DMS153 treated with DMSO at 0.1 percent for 48 hours (cell line): ENCODE results near the gene HBEGF.

Experiments used
- DNase-seq: peaks from one replicate; lab custom pipeline; 2025; ENCODE audit not compliant: unreplicated experiment; lab: John Stamatoyannopoulos, UW

The HBEGF gene

DNA sequence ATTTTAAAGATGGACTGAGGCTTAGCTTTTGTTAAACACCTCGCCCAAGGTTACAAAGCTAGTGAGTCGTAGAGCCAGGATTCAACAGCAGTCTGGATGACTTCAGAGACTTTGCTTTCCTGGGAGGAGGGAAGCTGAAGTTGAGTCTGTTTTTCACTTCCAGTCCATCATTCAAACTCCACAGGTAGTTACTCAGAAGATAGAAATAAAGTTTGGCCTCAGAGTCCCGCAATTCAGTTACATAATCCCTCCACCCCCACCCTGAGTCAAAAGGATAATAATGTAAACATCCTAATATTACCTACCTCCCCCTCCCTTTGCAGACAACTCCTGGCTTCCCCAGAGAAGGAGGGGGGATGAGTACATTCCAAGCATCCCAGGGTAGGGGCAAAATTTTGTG lies 8.1 kb downstream of the HBEGF start:
- DNase-seq, result no peak

- no peak for DNase-seq
Measured at GRCh38 chr5:140337880-140338279, 8.5 kb downstream of the HBEGF start.

GRCh38 chr5:140336388-140336787 lies 10.0 kb downstream of the HBEGF start:
- no peak for DNase-seq

DNA sequence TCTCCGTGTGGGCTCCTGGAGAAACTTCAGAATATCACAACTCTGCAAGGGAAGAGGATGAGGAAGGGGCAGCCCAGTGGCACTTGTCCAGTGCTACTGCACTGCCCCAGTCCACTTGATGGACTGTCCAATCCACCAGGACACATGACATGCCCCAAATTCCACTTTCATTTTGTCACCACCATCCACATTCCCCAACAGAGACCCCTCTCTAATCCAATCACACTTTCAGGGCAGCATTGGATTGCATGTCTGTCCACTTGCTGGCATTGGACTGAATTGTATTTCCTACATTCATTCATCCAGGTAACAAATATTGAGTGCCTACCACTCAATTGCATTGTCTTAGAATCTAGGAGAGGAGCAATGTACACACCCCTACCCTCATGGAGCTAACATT lies 14.8 kb downstream of the HBEGF start:
- no peak for DNase-seq

- DNase-seq, result no peak
Measured at GRCh38 chr5:140329739-140330481, 16.5 kb downstream of the HBEGF start.

DNA sequence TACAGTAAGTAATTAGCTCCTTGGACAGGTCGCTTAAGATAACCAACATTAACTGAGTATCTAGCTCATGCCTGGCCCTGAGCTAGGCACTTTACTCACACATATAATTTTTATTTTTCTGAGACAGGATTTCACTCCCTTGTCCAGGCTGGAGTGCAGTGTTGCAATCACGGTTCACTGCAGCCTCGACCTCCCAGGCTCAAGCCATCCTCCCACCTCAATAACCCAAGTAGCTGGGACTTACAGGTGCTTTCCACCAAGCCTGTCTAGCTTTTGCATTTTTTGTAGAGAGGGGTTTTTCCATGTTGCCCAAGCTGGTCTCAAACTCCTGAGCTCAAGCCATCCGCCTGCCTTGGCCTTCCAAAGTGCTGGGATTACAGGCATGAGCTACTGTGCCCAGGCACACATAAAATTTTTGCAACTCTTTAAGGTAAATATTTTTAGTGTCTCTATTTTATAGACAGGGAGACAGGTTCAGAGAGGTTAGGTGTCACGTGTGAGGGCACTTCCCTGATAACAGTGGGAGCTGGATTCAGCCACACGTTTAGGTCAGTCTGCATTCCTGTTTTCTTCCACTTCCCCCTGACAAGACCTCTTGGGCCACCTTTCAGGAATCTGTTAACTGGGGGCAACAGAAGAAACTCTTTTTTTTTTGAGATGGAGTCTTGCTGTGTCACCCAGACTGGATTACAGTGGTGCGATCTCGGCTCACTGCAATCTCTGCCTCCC lies 18.2 kb downstream of the HBEGF start:
- no peak for DNase-seq

DNA sequence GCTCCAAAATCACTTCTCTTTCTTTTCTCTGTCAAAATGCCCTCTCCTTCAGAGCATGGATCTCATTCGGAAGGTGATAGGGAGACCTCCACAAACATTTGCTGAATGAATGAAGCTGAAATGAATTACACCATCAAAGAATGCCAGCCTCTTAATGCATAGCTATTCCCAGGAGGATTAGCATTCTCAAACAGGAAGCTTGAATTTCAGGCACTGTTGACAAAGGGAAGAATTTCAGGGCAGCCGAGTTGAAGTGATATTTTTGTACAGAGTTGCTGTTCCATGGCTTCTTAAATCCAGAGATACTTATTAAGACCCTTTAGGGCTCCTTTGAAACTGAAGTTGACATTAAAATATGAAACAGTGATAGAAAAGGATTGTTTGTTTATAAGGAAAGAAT lies 18.8 kb downstream of the HBEGF start:
- no peak for DNase-seq

- no peak for DNase-seq
Measured at GRCh38 chr5:140325486-140325885, 20.9 kb downstream of the HBEGF start.

GRCh38 chr5:140324617-140325241 lies 21.7 kb downstream of the HBEGF start:
- no peak for DNase-seq

DNA sequence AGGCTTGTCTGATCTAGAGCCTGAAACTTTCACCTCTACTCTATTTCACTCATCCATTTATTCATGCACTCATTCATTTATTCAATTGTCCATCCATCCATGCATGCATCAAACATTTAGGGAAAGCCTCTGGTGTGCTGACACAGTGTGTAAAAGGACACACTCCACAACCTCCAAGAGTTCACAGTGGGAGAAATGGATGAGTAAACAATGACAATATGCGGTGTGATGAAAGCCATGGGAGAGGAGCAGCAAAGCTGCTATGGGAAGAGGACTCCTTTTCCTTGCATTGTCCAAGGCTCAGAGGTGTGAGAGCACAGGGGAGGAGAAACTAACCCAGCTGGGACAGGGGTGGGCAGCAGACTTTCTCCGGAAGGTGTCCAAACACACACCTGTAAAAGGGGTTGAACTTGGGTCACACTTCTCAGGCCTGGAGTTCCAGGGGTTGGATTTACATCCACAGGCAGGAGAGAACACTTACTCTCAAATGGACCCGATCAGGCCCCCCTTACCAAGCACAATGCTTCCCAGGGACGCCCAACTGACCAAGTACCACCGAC lies 22.3 kb downstream of the HBEGF start:
- no peak for DNase-seq

DNA sequence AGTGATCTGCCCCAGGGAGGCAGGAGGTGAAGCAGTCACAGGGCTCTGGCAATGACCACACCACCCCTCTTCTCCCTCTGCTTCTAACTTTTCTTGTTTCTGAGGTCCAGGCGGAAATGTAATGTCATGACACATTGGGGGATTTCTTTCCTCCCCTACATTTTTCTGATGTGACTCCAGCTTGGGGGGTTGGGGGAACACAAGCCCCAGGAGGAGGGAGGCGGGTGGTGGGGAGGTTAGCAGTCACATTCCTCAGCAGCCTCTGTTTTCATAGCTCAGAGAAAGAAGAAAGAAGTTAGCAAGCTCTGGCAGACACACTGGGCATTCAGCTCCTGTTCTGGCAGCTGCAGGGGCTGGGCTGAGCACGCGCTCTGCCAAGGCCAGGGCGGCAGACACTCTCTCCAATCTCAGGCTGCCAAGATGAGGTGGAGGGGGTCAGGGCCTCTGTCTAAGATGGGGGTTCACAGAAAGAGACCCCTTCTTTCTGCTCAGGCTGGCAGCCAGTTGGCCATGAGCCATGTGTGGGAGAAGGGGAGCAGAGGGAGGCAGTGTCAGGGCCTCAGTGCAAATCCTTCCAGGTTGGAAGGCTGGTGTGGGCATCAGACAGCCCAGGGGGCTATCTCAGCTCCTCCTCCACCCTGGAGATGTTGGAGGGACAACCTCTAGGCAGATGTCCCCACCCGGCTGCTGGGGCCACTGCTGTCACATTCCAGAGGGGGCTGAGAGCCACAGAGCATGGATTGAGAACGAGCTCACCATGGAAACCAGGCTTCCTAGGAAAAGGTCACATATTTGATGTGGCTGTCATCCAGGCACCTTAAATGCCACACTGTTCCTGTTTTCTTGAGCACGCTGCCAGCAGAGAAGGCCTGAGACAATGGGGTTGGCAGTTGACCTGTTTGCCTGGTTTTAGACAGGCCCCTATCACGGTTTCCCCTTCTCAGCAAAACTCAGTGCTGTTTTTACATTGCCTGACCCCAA lies 23.4 kb downstream of the HBEGF start:
- no peak for DNase-seq

DNA sequence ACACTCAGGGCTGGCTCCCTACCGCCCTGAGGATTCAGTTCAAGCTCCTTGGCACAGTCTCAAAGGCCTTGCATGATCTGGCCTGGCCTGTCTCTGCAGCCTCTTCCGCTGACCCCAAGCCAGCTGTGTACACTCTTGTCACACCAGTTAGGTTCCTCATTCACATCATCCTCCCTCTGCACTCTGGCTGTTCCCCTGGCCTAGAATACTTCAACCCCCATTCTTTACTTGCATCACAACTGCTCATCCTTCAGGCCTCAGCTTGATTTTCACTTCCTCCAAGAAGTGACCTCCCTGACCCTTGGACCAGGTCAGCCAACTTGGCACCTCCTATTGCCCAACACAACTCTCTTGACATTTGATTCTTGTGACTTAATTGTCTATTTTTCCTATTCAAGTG lies 24.6 kb downstream of the HBEGF start:
- no peak for DNase-seq

DNA sequence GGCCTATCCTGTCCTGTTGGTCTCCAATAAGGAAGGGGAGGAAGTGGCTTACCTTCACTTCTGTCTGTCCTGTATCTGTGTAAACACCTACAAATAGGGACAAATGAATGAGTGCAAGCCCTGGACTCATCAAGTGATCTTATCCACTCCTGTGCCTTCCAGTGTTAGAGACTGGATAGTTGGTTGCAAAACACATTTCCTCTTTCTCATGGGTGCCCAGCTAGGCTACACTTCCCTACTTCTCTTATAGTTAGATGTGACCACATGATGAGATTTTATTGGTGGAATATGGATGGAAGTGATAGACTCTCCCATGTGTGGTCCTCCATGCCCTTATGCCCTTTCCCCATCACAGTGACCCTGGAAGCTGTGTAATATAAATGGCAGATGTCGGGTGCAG lies 26.6 kb downstream of the HBEGF start:
- DNase-seq, result no peak

DNA sequence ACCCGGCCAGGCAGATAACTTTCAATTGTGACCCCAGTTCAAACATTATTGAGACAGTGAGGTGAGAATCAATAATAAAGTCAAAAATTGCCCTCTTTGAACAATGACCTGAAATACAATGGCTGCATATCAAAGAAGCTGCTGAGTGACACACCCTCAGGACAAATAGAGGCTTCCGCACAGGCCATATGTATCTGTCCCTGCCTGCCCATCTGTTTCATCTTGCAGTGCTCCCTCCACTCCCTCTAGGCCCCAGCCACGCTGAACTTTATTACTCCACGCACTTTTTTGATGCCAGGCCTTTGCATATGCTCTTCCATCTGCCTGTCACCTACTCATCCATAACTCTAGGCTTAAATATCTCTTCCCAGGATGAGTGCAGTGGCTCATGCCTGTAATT lies 27.6 kb downstream of the HBEGF start:
- no peak for DNase-seq

DNA sequence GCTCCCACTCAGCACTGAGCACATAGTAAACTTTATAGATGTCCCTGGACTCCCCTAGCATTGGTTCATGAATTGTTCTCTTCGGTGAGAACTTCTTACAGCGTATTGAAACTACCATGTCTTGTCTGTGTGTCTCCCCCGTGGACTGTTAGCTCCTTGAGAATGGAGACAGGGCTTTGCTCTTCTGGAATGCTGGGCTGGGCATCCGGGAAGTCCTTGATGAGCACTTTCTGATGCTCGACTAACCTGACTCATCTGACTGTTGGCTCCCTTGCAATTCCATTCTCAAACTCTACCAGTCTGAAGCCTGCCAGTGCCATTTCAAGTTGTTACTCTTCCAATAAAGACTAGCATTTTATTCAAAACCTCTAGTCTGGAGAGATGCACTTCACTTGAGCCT lies 28.5 kb downstream of the HBEGF start:
- no peak for DNase-seq

- DNase-seq, result no peak
Measured at GRCh38 chr5:140312791-140313189, 33.6 kb downstream of the HBEGF start.

DNA sequence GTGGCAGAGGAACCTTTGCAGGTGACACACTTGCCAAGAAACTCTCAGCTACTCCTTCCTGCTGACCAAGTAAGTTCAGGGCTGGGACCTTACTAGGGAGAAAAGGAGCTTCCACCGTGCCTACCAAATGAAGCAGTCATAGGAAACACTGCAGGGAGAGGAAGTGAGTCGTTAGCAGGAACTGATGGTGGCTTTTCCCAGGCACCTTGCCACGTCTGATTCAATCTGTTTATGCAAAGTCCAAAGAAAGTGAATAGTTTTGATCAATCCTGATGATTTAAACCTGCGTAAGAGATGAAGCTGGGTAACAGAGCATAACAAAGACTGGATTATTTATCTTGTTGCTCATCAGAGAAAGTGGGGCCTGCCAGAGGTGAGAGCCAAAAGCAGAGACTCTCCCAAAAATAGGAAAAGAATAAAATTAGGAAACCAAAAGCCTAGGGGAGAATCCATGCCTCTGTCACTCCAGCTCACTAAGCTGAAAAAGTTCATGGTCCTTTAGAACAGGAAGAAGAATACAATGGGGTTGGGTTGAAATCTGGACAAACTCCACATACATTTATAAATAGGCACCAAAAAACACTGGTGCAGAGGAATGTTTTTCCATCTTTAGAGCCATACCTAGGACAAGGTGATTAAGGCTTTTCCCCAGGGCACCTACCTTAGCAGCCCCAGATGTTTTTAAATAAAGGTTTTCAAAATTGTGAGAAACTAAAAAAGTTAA lies 34.2 kb downstream of the HBEGF start:
- no peak for DNase-seq

DNA sequence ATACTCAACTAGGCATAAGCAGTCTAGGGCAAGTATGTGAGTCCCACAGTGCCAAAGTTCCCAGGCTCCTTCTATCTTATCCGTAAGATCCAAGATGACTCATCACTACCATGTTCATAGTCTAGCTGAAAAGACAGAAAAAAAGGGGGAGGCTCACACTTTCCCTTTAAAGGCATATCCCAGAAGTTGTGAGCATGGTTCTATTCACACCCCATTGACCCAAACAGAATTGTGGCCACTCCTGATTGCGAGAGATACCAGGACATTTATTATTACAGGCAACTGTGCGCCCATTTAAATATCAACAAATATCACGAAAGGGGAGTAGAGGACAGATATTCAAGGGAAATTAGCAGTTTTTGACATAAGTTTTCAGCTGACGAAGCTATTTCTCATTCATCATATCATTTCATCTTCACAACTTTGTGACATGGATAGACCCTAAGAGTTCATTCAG lies 35.4 kb downstream of the HBEGF start:
- DNase-seq, result no peak

DNA sequence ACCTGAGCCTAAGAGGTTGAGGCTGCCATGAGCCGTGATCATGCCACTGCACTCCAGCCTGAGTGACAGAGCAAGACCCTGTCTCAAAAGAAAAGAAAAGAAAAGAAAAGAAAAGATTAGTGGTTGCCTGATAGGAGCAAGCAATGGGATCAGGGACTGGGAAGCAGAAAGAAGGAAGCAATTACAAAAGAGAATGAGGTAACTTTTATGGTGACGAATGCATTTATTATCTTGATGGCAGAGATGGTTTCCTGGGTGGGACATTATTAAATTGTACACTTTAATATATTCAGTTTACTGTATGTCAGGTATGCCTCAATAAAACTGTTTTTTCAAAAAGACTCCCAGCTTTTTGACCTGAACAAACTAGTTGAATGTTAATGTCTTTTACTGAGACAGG lies 36.0 kb downstream of the HBEGF start:
- DNase-seq, result no peak

- DNase-seq, result no peak
Measured at GRCh38 chr5:140309706-140310249, 36.6 kb downstream of the HBEGF start.
